A549 treated with AZD2906 at 1 μM for 4 hours (cell line): ENCODE results near the gene RAB10. TPM values are rescaled to one million over a fixed set of nuclear protein-coding genes. Genes with fewer than 3 reads are reported as not detected.

Experiments used
- total RNA-seq: library from RNA; stranded (reverse); fragments of 200-300 nt; extraction: Qiagen RNA extraction; gene quantifications from 5 replicates; pipeline ENCODE4 v1.2.3, GENCODE V29; 2022

Gene RAB10
- 220 to 313 TPM (median 234 TPM) in 5 replicates for total RNA-seq

GRCh38 chr2:26033818-26034636 lies at the start of gene RAB10:
TSS of gene RAB10 (plus strand) at chr2:26034084. CDS start at chr2:26034609, 525 bp downstream.

GRCh38 chr2:26172871-26173775 lies 139.2 kb downstream of the RAB10 start, which contains the start of gene GAREM2:
TSS of gene GAREM2 (plus strand) at chr2:26173088. CDS start at chr2:26173221, 133 bp downstream.

Other genes starting within 250 kb of the RAB10 start
- gene ASXL2, start 155.6 kb upstream of the RAB10 start, total RNA-seq: 10.1 to 14.2 TPM (median 13.2 TPM) in 5 replicates
- gene KIF3C, start 51.6 kb upstream of the RAB10 start, total RNA-seq: 36.4 to 42.8 TPM (median 40.2 TPM) in 5 replicates
- 6.1 to 8.0 TPM (median 7.4 TPM) in 5 replicates for gene GAREM2, start 139.0 kb downstream of the RAB10 start, total RNA-seq
- gene HADHA, start 210.5 kb downstream of the RAB10 start, total RNA-seq: 112 to 149 TPM (median 119 TPM) in 5 replicates
- gene HADHB, start 210.9 kb downstream of the RAB10 start, total RNA-seq: 90.9 to 97.9 TPM (median 97.4 TPM) in 5 replicates